Thyroid gland (tissue), 4 donors: Measurements from ENCODE around the gene ASZ1.

Experiments
- POLR2A ChIP-seq, 2 donors: fragments of 450-650 bp; IDR thresholded peaks; one replicate each; pipeline ENCODE4 v1.6.1; 2017; ENCODE audit warnings: antibody characterized with exemption in 2 of 2, mild to moderate bottlenecking in 2 of 2, moderate library complexity in 1 of 2
- TF ChIP-seq, protein P1 (sequence below), 6 experiments: fragments of 200-600 bp in 3 of 6; fragments of 450-650 bp in 3 of 6; sonication (generic) in 3 of 6; IDR thresholded peaks; one replicate each; pipeline ENCODE4 v1.5.1; 2016 to 2019; ENCODE audit warnings: antibody characterized with exemption in 6 of 6, mild to moderate bottlenecking in 2 of 6, inconsistent platforms in 1 of 6, moderate library complexity in 1 of 6

DNA sequence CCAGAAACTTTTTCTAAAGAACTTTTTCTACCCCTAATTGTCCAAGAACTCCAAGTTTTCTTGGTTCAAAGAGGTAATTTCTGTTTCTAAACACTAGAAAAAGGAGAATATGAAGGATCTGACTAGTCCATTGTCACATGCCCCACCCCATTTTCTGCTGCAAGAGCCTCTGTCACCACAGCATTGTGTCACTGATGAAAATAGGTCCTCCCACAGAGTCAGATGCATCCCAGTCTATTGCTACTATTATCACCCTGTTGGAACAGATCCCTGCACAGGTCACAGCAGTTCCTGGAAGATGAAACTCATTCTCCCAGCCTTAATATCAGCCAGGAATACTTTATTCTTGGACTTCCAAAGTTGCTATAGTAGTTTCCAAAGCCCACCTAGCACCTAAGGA, 45.0 kb upstream of the ASZ1 start:
- TF ChIP-seq, protein P1, sequence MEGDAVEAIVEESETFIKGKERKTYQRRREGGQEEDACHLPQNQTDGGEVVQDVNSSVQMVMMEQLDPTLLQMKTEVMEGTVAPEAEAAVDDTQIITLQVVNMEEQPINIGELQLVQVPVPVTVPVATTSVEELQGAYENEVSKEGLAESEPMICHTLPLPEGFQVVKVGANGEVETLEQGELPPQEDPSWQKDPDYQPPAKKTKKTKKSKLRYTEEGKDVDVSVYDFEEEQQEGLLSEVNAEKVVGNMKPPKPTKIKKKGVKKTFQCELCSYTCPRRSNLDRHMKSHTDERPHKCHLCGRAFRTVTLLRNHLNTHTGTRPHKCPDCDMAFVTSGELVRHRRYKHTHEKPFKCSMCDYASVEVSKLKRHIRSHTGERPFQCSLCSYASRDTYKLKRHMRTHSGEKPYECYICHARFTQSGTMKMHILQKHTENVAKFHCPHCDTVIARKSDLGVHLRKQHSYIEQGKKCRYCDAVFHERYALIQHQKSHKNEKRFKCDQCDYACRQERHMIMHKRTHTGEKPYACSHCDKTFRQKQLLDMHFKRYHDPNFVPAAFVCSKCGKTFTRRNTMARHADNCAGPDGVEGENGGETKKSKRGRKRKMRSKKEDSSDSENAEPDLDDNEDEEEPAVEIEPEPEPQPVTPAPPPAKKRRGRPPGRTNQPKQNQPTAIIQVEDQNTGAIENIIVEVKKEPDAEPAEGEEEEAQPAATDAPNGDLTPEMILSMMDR (IDR thresholded peaks at IDR 0.05) = no peak
- no peak for TF ChIP-seq POLR2A (IDR thresholded peaks at IDR 0.05)
